GM12801 (cell line): Measurements from ENCODE around the gene TMEM91.

Experiments used
- TF ChIP-seq, protein P1 (sequence below): IDR thresholded peaks from one replicate; pipeline ENCODE4 v1.5.1; 2011; ENCODE audit warnings: control low read depth; ENCODE audit not compliant: insufficient read length; ENCODE audit errors: extremely low read depth

TMEM91 gene

DNA sequence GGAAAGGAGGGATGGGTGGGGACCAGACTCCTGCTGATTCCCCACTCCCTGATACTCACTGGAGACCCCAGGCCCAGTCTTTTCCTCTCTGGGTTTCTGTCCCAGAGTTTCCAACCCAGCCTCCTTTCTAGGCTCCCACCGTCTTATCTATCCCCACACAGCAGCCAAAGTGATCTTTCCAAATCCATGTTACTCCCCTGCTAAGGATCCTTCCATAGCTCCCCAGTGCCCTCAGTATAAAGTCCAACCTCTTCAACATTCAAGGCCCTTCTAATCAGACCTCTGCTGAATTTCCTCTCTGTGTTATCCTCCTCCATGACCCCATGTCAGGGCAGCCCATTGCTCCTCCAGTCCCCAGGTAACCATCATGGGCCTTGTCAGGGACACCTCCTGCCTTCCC lies 21.3 kb upstream of the TMEM91 start:
- TF ChIP-seq, protein P1, sequence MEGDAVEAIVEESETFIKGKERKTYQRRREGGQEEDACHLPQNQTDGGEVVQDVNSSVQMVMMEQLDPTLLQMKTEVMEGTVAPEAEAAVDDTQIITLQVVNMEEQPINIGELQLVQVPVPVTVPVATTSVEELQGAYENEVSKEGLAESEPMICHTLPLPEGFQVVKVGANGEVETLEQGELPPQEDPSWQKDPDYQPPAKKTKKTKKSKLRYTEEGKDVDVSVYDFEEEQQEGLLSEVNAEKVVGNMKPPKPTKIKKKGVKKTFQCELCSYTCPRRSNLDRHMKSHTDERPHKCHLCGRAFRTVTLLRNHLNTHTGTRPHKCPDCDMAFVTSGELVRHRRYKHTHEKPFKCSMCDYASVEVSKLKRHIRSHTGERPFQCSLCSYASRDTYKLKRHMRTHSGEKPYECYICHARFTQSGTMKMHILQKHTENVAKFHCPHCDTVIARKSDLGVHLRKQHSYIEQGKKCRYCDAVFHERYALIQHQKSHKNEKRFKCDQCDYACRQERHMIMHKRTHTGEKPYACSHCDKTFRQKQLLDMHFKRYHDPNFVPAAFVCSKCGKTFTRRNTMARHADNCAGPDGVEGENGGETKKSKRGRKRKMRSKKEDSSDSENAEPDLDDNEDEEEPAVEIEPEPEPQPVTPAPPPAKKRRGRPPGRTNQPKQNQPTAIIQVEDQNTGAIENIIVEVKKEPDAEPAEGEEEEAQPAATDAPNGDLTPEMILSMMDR, result no peak

DNA sequence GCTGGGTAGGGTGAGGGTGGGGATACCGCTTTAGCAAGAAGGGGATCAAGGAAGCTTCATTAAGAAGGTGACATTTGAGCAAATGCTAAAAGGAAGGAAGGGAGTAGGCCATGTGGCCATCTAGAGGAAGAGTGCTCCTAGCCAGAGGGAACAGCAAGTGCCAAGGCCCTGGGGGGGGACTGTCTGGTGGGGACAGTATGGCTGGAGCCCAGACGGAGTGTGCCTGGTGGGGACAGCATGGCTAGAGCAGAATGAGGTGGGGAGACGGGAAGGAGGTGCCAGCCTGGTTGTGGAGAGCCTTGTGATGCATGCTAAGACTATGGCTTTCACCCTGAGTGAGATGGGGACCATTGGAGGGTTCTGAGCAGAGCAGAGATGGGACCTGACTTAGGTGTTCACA lies 20.5 kb upstream of the TMEM91 start:
- TF ChIP-seq, protein P1, result no peak

DNA sequence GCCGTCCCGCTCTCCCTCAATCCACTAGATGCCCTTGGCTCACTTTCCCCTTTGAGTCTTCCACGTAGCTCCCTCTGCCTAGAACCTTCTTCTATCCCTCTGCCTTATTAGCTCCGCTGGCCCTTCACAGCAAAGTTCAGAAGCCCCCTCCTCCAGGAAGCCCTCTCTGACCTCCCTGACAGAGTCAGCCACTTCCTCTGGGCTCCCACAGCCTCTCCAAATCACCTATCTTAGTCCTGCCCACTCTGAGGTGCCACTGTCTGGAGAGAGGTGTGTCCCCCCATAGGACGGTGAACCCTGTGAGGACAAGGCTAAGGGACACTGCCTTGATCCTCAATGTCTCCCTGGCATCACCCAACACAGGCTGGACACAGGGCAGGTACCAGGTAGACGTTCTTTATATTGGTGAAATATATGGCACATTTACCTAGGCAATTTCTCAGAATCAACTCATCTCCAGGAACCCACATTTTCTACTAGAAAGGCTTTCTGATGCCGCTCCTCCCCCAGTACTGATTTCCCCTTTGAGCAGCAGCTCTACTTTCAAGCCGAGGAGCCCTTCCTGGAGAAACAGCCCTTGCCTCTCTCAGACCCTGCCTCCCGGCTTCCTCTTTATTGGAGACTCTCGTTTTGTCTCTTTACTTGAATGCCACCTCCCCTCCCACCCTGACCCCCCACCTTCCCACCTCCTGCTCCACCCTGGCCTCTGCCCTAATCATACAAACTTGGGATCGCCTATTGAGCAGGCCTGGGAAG lies 19.2 kb upstream of the TMEM91 start:
- TF ChIP-seq, protein P1, result no peak

DNA sequence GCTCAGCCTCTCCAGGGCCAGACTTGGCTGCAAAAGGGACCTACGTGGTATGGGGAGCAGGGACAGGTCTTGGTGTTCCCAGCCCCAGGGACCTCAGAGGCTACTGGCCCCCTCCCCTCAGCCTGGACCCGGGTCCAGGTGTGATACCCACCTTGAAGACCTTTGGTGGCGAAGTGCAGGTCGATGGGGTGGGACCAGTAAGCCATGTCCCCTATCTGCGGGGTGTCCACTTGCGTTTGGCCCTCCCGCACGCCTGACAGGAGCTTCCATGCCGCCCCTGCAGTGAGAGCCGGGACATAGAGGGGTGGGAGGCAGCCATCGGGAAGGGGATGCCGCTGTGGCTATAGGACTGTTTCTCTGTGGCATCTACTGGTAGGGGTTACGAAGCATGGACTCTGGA lies 18.6 kb upstream of the TMEM91 start:
- TF ChIP-seq, protein P1, result no peak

DNA sequence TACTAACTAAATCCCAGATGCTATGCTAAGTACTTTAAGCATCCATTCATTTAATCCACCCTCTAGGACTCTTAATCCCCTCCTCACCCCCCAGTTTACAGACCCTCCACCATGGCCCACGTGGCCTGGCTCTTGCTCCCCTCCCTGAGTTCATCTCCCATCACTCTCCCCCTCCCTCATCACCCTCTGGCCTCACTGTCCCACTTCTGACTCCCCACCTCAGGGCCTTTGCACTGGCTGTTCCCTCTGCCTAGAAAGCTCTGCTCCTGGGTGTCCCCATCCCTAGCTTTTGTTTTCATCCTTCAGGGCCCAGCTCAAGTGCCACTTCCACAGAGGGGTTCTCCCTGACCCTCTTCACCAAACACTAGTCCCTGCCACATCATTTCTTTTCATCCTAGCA lies 16.6 kb upstream of the TMEM91 start:
- TF ChIP-seq, protein P1, result no peak

DNA sequence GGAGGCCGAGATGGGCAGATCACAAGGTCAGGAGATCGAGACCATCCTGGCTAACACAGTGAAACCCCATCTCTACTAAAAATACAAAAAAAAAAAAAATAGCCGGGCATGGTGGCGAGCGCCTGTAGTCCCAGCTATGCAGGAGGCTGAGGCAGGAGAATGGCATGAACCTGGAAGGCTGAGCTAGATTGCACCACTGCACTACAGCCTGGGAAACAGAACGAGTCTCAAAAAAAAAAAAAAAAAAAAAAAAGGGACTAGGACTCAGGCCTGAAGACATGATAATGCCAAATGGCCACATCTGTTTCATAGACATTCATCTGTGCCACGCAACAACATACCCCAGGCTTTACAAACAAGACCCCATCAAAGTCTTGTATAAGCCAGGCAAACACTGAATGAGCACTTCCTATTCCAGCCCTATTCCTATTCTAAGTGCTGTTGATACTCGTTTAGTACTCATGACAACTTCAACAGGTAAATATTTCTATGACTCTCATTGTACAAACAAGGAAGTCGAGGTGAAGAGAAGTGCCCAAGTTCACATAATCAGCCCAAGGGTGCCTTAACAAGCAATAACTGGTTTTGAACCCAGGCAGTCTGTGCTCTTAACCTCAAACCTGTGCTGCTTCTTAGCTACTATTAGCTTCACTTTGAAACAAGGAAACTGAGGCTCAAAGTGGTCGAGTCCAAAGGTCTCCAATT lies 14.0 kb upstream of the TMEM91 start:
- TF ChIP-seq, protein P1, result no peak

DNA sequence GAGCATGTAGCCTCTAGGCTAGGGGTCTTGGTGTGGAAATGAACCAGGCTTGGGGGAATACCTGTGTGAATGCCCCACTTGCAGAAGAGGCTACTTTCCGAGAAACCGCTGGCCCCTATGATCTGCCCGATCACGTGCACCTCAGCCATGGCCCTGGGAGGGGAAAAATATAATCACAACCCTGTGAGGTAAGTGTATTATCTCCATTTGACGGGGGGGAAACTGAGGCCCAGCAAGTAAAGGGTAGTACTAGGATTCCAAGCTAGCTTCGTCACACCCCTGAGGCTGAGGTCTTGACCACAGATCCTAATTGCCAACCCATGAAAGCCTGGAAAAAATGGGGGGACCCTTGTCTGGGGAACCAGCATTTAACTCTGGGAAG lies 13.0 kb upstream of the TMEM91 start:
- TF ChIP-seq, protein P1, result no peak
